ENCODE measurements around the gene NOXA1. TPM values are rescaled to one million over a fixed set of nuclear protein-coding genes. Genes with fewer than 3 reads are reported as not detected.
A peak's percentile ranks its signal among the peaks of the same experiment; 100 is the strongest.

Gene NOXA1
- polyA plus RNA-seq, 1 donor from 2014 or later = 1.7 TPM

DNA sequence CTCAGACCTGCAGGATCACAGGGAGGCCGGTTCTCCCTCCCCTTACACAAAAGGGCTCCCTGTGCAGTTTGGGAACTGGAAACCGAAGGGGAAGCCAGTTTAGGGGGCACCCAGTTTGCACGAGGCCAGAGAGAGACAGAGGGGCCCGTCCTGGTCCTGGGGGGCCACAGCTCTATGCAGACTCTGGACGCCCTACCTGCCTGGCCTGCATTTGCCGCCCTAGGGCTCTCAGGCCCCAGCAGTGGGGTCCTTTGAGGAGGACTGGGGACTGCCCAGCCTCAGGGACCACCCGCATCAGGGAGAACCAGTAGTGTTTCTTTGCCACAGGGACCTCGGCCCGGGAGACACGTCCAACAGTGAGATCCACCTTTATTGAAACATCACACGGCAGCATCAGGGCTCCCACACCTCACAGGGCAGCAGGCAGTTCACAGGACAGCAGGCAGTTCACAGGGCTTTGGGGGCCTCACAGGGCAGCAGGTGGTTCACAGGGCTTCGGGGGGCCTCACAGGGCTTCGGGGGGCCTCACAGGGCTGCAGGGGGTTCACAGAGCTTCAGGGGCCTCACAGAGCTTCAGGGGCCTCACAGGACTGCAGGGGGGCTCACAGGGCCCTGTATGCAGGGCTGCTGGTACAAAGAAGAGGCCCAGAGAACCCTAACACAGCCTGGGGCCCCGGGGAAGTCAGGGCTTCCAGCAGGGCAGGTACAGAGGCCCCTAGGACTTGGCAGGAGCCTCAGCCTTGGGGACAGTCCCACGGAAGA, 36.6 kb downstream of the NOXA1 start:
- peak overlapping the region; percentile 58 for H3K4me3 ChIP-seq (ENCODE audit: low read length)
- H3K27me3 ChIP-seq (ENCODE audit: insufficient read depth, low read depth, low read length) = no peaks in the 10 kb centered on the region
- peak overlapping the region; percentile 36 for H3K4me2 ChIP-seq (ENCODE audit: low read length)
- peak overlapping the region; percentile 85 for H3K9ac ChIP-seq (ENCODE audit: low read length)
- H3F3A ChIP-seq (ENCODE audit: insufficient read depth, low read length, poor library complexity, severe bottlenecking) = no peaks in the 10 kb centered on the region
- no peaks in the 10 kb centered on the region for H3K36me3 ChIP-seq (ENCODE audit: insufficient read depth, low read length)
- H2AFZ ChIP-seq (ENCODE audit: low read depth, low read length) = peak overlapping the region; percentile 74
- H4K20me1 ChIP-seq (ENCODE audit: insufficient read depth) = no peaks in the 10 kb centered on the region
- H3K27ac ChIP-seq (ENCODE audit: low read length) = peak overlapping the region; percentile 50
- H3K9me3 ChIP-seq (ENCODE audit: low read length) = no peaks in the 10 kb centered on the region
- H3K79me2 ChIP-seq (replicated peaks; ENCODE audit: insufficient read depth, low read length) = no peaks in the 10 kb centered on the region
- TF ChIP-seq TAF1 (IDR thresholded peaks at IDR 0.05; ENCODE audit: low read depth) = no peak
- TF ChIP-seq EP300 (conservative IDR thresholded peaks at IDR 0.05; ENCODE audit: poor library complexity, severe bottlenecking) = no peak
- no peak for TF ChIP-seq REST (IDR thresholded peaks at IDR 0.05; ENCODE audit: borderline replicate concordance)
- TF ChIP-seq MXI1 (conservative IDR thresholded peaks at IDR 0.05; ENCODE audit: poor library complexity, severe bottlenecking) = no peak
- no peak for TF ChIP-seq SMC3 (conservative IDR thresholded peaks at IDR 0.05; ENCODE audit: poor library complexity)
- TF ChIP-seq, protein P1, sequence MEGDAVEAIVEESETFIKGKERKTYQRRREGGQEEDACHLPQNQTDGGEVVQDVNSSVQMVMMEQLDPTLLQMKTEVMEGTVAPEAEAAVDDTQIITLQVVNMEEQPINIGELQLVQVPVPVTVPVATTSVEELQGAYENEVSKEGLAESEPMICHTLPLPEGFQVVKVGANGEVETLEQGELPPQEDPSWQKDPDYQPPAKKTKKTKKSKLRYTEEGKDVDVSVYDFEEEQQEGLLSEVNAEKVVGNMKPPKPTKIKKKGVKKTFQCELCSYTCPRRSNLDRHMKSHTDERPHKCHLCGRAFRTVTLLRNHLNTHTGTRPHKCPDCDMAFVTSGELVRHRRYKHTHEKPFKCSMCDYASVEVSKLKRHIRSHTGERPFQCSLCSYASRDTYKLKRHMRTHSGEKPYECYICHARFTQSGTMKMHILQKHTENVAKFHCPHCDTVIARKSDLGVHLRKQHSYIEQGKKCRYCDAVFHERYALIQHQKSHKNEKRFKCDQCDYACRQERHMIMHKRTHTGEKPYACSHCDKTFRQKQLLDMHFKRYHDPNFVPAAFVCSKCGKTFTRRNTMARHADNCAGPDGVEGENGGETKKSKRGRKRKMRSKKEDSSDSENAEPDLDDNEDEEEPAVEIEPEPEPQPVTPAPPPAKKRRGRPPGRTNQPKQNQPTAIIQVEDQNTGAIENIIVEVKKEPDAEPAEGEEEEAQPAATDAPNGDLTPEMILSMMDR (IDR thresholded peaks at IDR 0.05; ENCODE audit: poor library complexity, severe bottlenecking) = no peak
- no peaks in the 10 kb centered on the region for H3K9me2 ChIP-seq (ENCODE audit: insufficient read depth, low read length)

GRCh38 chr9:137460363-137461315, 37.4 kb downstream of the NOXA1 start:
- no peaks in the 10 kb centered on the region for H3K79me2 ChIP-seq (replicated peaks; ENCODE audit: insufficient read depth, low read length)
- H3K27ac ChIP-seq (ENCODE audit: low read length) = no peak overlapping the region
- H3F3A ChIP-seq (ENCODE audit: insufficient read depth, low read length, poor library complexity, severe bottlenecking) = no peaks in the 10 kb centered on the region
- no peak overlapping the region for H3K4me3 ChIP-seq (ENCODE audit: low read length)
- no peaks in the 10 kb centered on the region for H3K9me3 ChIP-seq (ENCODE audit: low read length)
- H3K9ac ChIP-seq (ENCODE audit: low read length) = no peak overlapping the region
- TF ChIP-seq REST (IDR thresholded peaks at IDR 0.05; ENCODE audit: borderline replicate concordance) (no peak), MXI1 (conservative IDR thresholded peaks at IDR 0.05; ENCODE audit: poor library complexity, severe bottlenecking) (no peak), TAF1 (IDR thresholded peaks at IDR 0.05; ENCODE audit: low read depth) (no peak), SMC3 (conservative IDR thresholded peaks at IDR 0.05; ENCODE audit: poor library complexity) (no peak), POLR2AphosphoS5 (IDR thresholded peaks at IDR 0.05) (no peak), RAD21 (conservative IDR thresholded peaks at IDR 0.05) (no peak), EZH2 (IDR thresholded peaks at IDR 0.05; ENCODE audit: borderline replicate concordance, insufficient read depth, low read length, poor library complexity, severe bottlenecking) (no peak), EP300 (conservative IDR thresholded peaks at IDR 0.05; ENCODE audit: poor library complexity, severe bottlenecking) (no peak)
- TF ChIP-seq, protein P1 (IDR thresholded peaks at IDR 0.05; ENCODE audit: poor library complexity, severe bottlenecking) = no peak
- H3K9me2 ChIP-seq (ENCODE audit: insufficient read depth, low read length) = no peaks in the 10 kb centered on the region
- no peak overlapping the region for H3K4me2 ChIP-seq (ENCODE audit: low read length)
- no peaks in the 10 kb centered on the region for H3K27me3 ChIP-seq (ENCODE audit: insufficient read depth, low read depth, low read length)
- no peaks in the 10 kb centered on the region for H3K36me3 ChIP-seq (ENCODE audit: insufficient read depth, low read length)
- H4K20me1 ChIP-seq (ENCODE audit: insufficient read depth) = no peaks in the 10 kb centered on the region
- H2AFZ ChIP-seq (ENCODE audit: low read depth, low read length) = no peak overlapping the region

All from neural cell (in vitro differentiated cells).